WTC11 (cell line): Measurements from ENCODE around the gene GPX2. TPM values are rescaled to one million over a fixed set of nuclear protein-coding genes. Genes with fewer than 3 reads are reported as not detected.

Experiments
- ATAC-seq: fragments of 200-7000 bp; cut with Tn5 transposase; 2 replicates; pipeline ENCODE4 v1.10.0; 2021; ENCODE audit warnings: mild to moderate bottlenecking, moderate library complexity
- CTCF ChIA-PET: fragments of 300-600 bp; sonication (Branson Sonifier 250); formaldehyde crosslinking; loops from one replicate; lab custom pipeline; 2021; ENCODE audit warnings: antibody characterized with exemption; lab: Charles Lee
- POLR2A ChIA-PET: fragments of 350-600 bp; sonication (Branson Sonifier 250); formaldehyde crosslinking; loops from one replicate; lab custom pipeline; 2021; ENCODE audit warnings: antibody characterized with exemption; lab: Charles Lee
- DNase-seq: peaks from one replicate; pipeline ENCODE4 v3.0.0; 2021; ENCODE audit warnings: low spot score
- H3K27ac Mint-ChIP-seq: 2 replicates; pipeline ENCODE4 v1.8.0; 2021; ENCODE audit warnings: mixed read lengths
- H3K27me3 Mint-ChIP-seq: 2 replicates; pipeline ENCODE4 v1.8.0; 2021; ENCODE audit warnings: low read depth, mild to moderate bottlenecking, moderate library complexity, mixed read lengths
- H3K36me3 Mint-ChIP-seq: 2 replicates; pipeline ENCODE4 v1.8.0; 2021; ENCODE audit warnings: mixed read lengths
- H3K4me1 Mint-ChIP-seq: 2 replicates; pipeline ENCODE4 v1.8.0; 2022; ENCODE audit warnings: mixed read lengths
- H3K4me3 Mint-ChIP-seq: 2 replicates; pipeline ENCODE4 v1.8.0; 2021; ENCODE audit warnings: mild to moderate bottlenecking, moderate library complexity, mixed read lengths
- H3K9me3 Mint-ChIP-seq: 2 replicates; pipeline ENCODE4 v1.8.0; 2021; ENCODE audit warnings: mixed read lengths
- ARID4B ChIP-seq: sonication (generic); formaldehyde crosslinking; IDR thresholded peaks from 2 replicates; pipeline ENCODE4 v1.8.0; 2023; ENCODE audit warnings: missing genetic modification reagents, mild to moderate bottlenecking, borderline replicate concordance
- ATF2 ChIP-seq: sonication (generic); formaldehyde crosslinking; IDR thresholded peaks from 2 replicates; pipeline ENCODE4 v1.8.1; 2022; ENCODE audit warnings: low read depth, missing genetic modification reagents, borderline replicate concordance
- FOXJ3 ChIP-seq: sonication (generic); formaldehyde crosslinking; IDR thresholded peaks from 2 replicates; pipeline ENCODE4 v1.9.0; 2021; ENCODE audit warnings: missing genetic modification reagents, mild to moderate bottlenecking, borderline replicate concordance
- GTF2I ChIP-seq: fragments of 250-450 bp; sonication (Bioruptor Pico); conservative IDR thresholded peaks from 2 replicates; pipeline ENCODE4 v1.4.0; 2021; ENCODE audit warnings: mild to moderate bottlenecking
- JAZF1 ChIP-seq: fragments of 250-450 bp; sonication (Bioruptor Pico); IDR thresholded peaks from 2 replicates; pipeline ENCODE4 v1.9.0; 2021; ENCODE audit warnings: moderate library complexity, mild to moderate bottlenecking, inconsistent platforms
- MXD4 ChIP-seq: fragments of 250-450 bp; sonication (Bioruptor Pico); IDR thresholded peaks from 2 replicates; pipeline ENCODE4 v1.8.0; 2021; ENCODE audit warnings: mild to moderate bottlenecking, moderate library complexity, borderline replicate concordance
- NR1H2 ChIP-seq: sonication (generic); formaldehyde crosslinking; IDR thresholded peaks from 2 replicates; pipeline ENCODE4 v1.9.0; 2021; ENCODE audit warnings: mild to moderate bottlenecking, moderate library complexity, missing genetic modification reagents
- OVOL2 ChIP-seq: fragments of 250-450 bp; sonication (Bioruptor Pico); IDR thresholded peaks from 2 replicates; pipeline ENCODE4 v1.9.0; 2021; ENCODE audit warnings: mild to moderate bottlenecking, borderline replicate concordance
- SMAD3 ChIP-seq: sonication (generic); formaldehyde crosslinking; IDR thresholded peaks from 2 replicates; pipeline ENCODE4 v1.8.0; 2022; ENCODE audit warnings: missing genetic modification reagents, mild to moderate bottlenecking, borderline replicate concordance
- STAT6 ChIP-seq: sonication (generic); formaldehyde crosslinking; conservative IDR thresholded peaks from 2 replicates; pipeline ENCODE4 v1.8.1; 2023; ENCODE audit warnings: mild to moderate bottlenecking, low read depth, missing genetic modification reagents, moderate library complexity
- TEAD1 ChIP-seq: sonication (generic); formaldehyde crosslinking; IDR thresholded peaks from 2 replicates; pipeline ENCODE4 v1.8.0; 2022; ENCODE audit warnings: mild to moderate bottlenecking, missing genetic modification reagents
- ZBTB21 ChIP-seq: sonication (generic); formaldehyde crosslinking; IDR thresholded peaks from 2 replicates; pipeline ENCODE4 v1.8.1; 2023; ENCODE audit warnings: mild to moderate bottlenecking, missing genetic modification reagents, borderline replicate concordance
- ZNF219 ChIP-seq: sonication (generic); formaldehyde crosslinking; IDR thresholded peaks from 2 replicates; pipeline ENCODE4 v1.8.0; 2023; ENCODE audit warnings: missing genetic modification reagents, mild to moderate bottlenecking, borderline replicate concordance
- ZNF281 ChIP-seq: sonication (generic); formaldehyde crosslinking; IDR thresholded peaks from 2 replicates; pipeline ENCODE4 v1.8.0; 2023; ENCODE audit warnings: mild to moderate bottlenecking, missing genetic modification reagents
- total RNA-seq: library from RNA; stranded (reverse); gene quantifications from 3 replicates; pipeline ENCODE4 v1.2.3, GENCODE V29; 2021
- TF ChIP-seq, protein P1 (sequence below): fragments of 250-450 bp; sonication (Bioruptor Pico); IDR thresholded peaks from 2 replicates; pipeline ENCODE4 v1.9.0; 2021; ENCODE audit warnings: mild to moderate bottlenecking
- TF ChIP-seq, protein P2 (sequence below): fragments of 200-600 bp; IDR thresholded peaks from 2 replicates; pipeline ENCODE4 v1.8.0; 2022; ENCODE audit warnings: antibody characterized with exemption
- TF ChIP-seq, protein P3 (sequence below): sonication (generic); formaldehyde crosslinking; IDR thresholded peaks from 2 replicates; pipeline ENCODE4 v1.8.0; 2022; ENCODE audit warnings: mild to moderate bottlenecking, missing genetic modification reagents
- TF ChIP-seq, protein P4 (sequence below): sonication (generic); formaldehyde crosslinking; IDR thresholded peaks from 2 replicates; pipeline ENCODE4 v1.8.1; 2023; ENCODE audit warnings: mild to moderate bottlenecking, missing genetic modification reagents, moderate library complexity

Gene GPX2
- total RNA-seq, 1 experiment from 2014 or later, result 1.5 TPM

DNA sequence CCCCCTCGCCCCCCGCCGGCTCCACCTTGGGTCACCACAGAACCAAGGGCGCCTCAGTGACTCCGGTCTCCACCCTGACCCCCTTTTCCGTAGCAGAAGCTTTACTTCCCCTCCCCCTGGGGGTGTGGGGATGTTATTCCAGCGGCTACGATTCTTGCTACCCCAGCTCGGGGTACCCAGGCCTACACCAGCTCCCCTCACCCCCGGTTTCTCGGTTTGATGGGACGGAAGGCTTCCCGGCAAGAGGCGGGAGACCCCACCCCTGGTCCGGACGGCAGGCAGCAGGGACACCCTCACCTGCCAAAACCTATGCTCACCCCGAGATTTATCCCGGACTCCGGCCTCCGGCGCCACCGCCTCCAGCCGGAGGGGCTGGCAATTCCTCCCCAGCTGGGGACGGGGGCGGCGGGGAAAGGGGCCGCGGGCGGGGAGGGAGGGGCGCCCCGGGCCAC lies 29.0 kb upstream of the GPX2 start (continued):
- TF ChIP-seq STAT6 (CRISPR knock-in tag), result no peak
- TF ChIP-seq, protein P1, sequence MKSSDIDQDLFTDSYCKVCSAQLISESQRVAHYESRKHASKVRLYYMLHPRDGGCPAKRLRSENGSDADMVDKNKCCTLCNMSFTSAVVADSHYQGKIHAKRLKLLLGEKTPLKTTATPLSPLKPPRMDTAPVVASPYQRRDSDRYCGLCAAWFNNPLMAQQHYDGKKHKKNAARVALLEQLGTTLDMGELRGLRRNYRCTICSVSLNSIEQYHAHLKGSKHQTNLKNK, result no peak
- no peak for TF ChIP-seq TEAD1 (CRISPR knock-in tag)
- TF ChIP-seq GTF2I (CRISPR knock-in tag), result no peak
- TF ChIP-seq NR1H2, result no peak
- TF ChIP-seq ATF2 (CRISPR knock-in tag), result no peak
- no peak for TF ChIP-seq FOXJ3 (CRISPR knock-in tag)

DNA sequence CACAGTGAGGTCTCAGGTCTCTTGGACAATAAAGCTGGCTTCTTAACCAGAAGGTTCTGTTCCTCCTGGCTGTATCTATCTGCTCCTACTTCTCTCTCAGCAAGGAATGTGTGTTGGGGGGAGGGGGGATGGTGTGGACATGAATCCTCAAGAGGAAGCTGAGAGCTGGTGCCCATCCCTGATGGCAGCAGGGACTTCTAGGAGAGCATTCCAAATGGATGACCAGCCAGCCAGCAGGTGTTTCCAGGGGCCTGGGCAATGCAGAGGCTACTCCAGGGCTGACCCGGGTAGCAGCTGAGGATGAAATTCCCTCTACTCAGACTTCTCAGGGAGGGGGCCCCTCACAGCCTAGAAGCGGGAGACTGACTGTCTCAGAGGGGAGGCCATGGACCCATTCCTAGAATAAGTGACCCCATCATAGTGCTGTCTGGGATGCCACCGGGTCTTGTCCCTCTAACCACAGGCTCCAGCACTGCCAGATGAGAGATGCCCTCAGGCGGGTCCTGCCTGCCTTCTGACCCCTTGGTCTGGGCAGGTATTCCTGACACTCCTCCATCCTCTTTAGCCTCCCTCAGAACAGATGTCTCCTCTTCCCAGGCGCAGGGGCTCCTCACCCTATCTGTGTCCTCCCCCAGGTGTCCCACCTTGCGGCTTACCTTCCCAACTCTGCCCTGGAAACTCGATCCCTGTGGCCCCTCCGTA lies 28.4 kb upstream of the GPX2 start:
- Mint-ChIP-seq H3K4me1 (peaks cover 68% of the 10 kb centered on the region), H3K27me3 (no peaks in the 10 kb centered on the region; the same call in 1 of the 2 replicates), H3K4me3 (peak overlapping the region; percentile 73), H3K9me3 (no peaks in the 10 kb centered on the region), H3K27ac (no peak overlapping the region), H3K36me3 (peaks cover 15% of the 10 kb centered on the region)
- peak; percentile 1; the same call in 1 of the 2 replicates for ATAC-seq
- ChIA-PET CTCF (interaction anchor here (0.7 to 4.2 kb wide), 7 partner anchors 10 to 79 kb away, joined by 3 to 26 read pairs (median 7); partner anchors contain the start of gene FNTB), POLR2A (no interaction called here)
- no peak for DNase-seq
- TF ChIP-seq, protein P2, sequence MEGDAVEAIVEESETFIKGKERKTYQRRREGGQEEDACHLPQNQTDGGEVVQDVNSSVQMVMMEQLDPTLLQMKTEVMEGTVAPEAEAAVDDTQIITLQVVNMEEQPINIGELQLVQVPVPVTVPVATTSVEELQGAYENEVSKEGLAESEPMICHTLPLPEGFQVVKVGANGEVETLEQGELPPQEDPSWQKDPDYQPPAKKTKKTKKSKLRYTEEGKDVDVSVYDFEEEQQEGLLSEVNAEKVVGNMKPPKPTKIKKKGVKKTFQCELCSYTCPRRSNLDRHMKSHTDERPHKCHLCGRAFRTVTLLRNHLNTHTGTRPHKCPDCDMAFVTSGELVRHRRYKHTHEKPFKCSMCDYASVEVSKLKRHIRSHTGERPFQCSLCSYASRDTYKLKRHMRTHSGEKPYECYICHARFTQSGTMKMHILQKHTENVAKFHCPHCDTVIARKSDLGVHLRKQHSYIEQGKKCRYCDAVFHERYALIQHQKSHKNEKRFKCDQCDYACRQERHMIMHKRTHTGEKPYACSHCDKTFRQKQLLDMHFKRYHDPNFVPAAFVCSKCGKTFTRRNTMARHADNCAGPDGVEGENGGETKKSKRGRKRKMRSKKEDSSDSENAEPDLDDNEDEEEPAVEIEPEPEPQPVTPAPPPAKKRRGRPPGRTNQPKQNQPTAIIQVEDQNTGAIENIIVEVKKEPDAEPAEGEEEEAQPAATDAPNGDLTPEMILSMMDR, result no peak
- TF ChIP-seq, protein P1, result no peak
- TF ChIP-seq ZNF219 (CRISPR knock-in tag) (no peak), MXD4 (no peak), JAZF1 (CRISPR knock-in tag) (no peak), ZNF281 (CRISPR knock-in tag) (no peak), OVOL2 (CRISPR knock-in tag) (no peak), ARID4B (CRISPR knock-in tag) (no peak), ZBTB21 (CRISPR knock-in tag) (no peak), SMAD3 (CRISPR knock-in tag) (no peak)
- TF ChIP-seq, protein P3, sequence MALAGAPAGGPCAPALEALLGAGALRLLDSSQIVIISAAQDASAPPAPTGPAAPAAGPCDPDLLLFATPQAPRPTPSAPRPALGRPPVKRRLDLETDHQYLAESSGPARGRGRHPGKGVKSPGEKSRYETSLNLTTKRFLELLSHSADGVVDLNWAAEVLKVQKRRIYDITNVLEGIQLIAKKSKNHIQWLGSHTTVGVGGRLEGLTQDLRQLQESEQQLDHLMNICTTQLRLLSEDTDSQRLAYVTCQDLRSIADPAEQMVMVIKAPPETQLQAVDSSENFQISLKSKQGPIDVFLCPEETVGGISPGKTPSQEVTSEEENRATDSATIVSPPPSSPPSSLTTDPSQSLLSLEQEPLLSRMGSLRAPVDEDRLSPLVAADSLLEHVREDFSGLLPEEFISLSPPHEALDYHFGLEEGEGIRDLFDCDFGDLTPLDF (CRISPR knock-in tag), result no peak
- TF ChIP-seq, protein P4, sequence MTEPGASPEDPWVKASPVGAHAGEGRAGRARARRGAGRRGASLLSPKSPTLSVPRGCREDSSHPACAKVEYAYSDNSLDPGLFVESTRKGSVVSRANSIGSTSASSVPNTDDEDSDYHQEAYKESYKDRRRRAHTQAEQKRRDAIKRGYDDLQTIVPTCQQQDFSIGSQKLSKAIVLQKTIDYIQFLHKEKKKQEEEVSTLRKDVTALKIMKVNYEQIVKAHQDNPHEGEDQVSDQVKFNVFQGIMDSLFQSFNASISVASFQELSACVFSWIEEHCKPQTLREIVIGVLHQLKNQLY (CRISPR knock-in tag), result no peak
